Kidney (tissue), 14 donors: ENCODE results near the gene RNASE11. TPM values are rescaled to one million over a fixed set of nuclear protein-coding genes. Genes with fewer than 3 reads are reported as not detected.

Experiments used
- DNase-seq, 5 donors: peaks; one replicate each; pipeline ENCODE4 v3.0.0-alpha.2; 2013 to 2020
- FAIRE-seq: peaks from 2 replicates; lab custom pipeline; 2012; peaks lifted over from hg19 to GRCh38; lab: Jason Lieb, UNC
- H3K27ac ChIP-seq, 2 donors: one replicate each; pipeline ENCODE4 v1.7.0; 2013; ENCODE audit warnings: low read depth in 2 of 2, low read length in 2 of 2, inconsistent platforms in 1 of 2
- H3K27me3 ChIP-seq: one replicate; pipeline ENCODE4 v1.7.1; 2013; ENCODE audit warnings: low read length, inconsistent platforms; ENCODE audit not compliant: control insufficient read depth, insufficient read depth
- H3K36me3 ChIP-seq, 3 donors: one replicate each; pipeline versions ENCODE4 v1.7.0 to v1.7.1; 2013; ENCODE audit warnings: low read length in 3 of 3, control low read depth in 1 of 3, inconsistent platforms in 1 of 3; ENCODE audit not compliant: insufficient read depth in 3 of 3, control insufficient read depth in 2 of 3
- H3K4me1 ChIP-seq, 3 donors: one replicate each; pipeline versions ENCODE4 v1.7.0 to v1.7.1; 2013; ENCODE audit warnings: low read length in 3 of 3, inconsistent platforms in 1 of 3, low read depth in 1 of 3; ENCODE audit not compliant: control insufficient read depth in 2 of 3, insufficient read depth in 2 of 3
- H3K4me3 ChIP-seq, 3 donors: one replicate each; pipeline versions ENCODE4 v1.7.0 to v1.8.1; 2013; ENCODE audit warnings: low read length in 3 of 3, control low read depth in 1 of 3, inconsistent platforms in 1 of 3
- H3K9ac ChIP-seq, 3 donors: one replicate each; pipeline versions ENCODE4 v1.7.0 to v1.7.1; 2013; ENCODE audit warnings: low read length in 3 of 3, control low read depth in 1 of 3, inconsistent platforms in 1 of 3
- H3K9me3 ChIP-seq, 3 donors: one replicate each; pipeline versions ENCODE4 v1.7.0 to v1.7.1; 2013; ENCODE audit warnings: low read length in 3 of 3, control low read depth in 1 of 3, inconsistent platforms in 1 of 3; ENCODE audit not compliant: control insufficient read depth in 2 of 3, insufficient read depth in 1 of 3
- intact Hi-C: fragments of 100-400 bp; cut with DNase I; formaldehyde crosslinking; loops from one replicate; pipeline ENCODE4 v1.11.1; 2022
- polyA plus RNA-seq: library from polyadenylated mRNA; stranded (reverse); fragments of 350-450 nt; fragmentation: Illumina TruSeq; extraction: RNeasy Lipid Tissue Mini Kit (QIAGEN cat#74804); gene quantifications from one replicate; pipeline ENCODE4 v1.2.3, GENCODE V29; 2014; ENCODE audit warnings: low read depth, low replicate concordance; ENCODE audit not compliant: insufficient read depth
- total RNA-seq: library from RNA; stranded (reverse); fragmentation: NEBNext Ultra II Directional; extraction: Animal tissue kit (Norgen Biotek cat#: 25700); gene quantifications from one replicate; pipeline ENCODE4 v1.2.1, GENCODE V29; 2021
- TF ChIP-seq, protein P1 (sequence below): IDR thresholded peaks from 3 replicates; pipeline ENCODE4 v1.5.1; 2012; ENCODE audit warnings: mild to moderate bottlenecking, moderate library complexity, borderline replicate concordance; ENCODE audit not compliant: insufficient read depth; ENCODE audit errors: extremely low read depth
- donor health status: control.
- donor health status: control.
- donor health status: control.
- donor health status: control.
- donor health status: control.
- donor health status: DM: yes; HTN: yes; CAD: no.
- donor health status: Normal renal cell carcinoma (clear cell type).

RNASE11 gene
- total and polyA plus RNA-seq, 2 donors from 2014 or later: not detected

DNA sequence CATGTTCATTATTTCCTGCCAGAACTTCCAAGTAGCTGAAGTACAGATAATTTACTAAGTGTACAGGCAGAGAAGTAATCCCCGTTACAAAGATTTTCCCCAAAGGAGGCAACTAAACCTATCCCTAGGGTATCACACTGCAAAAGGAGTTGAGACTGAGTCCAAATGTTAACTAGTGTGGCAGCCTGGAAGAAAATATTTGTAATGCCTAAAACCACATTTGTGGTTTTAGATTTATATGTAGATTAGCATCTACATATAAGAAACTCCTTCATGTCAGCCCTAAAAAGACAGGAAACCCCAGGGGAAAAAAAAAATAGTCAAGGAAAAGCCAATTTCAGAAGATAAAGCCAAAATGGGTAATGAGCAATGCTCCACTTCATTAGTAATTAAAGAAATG is 4.8 kb upstream of the RNASE11 start:
- Histone ChIP-seq H3K9ac (no peak overlapping the region), H3K4me3 (no peak overlapping the region), H3K4me1 (no peaks in the 10 kb centered on the region), H3K27me3 (no peaks in the 10 kb centered on the region), H3K27ac (no peak overlapping the region), H3K9me3 (no peaks in the 10 kb centered on the region), H3K36me3 (no peaks in the 10 kb centered on the region)
- FAIRE-seq (no peak), DNase-seq (no peak)
- intact Hi-C loops: no loop called here
- TF ChIP-seq, protein P1, sequence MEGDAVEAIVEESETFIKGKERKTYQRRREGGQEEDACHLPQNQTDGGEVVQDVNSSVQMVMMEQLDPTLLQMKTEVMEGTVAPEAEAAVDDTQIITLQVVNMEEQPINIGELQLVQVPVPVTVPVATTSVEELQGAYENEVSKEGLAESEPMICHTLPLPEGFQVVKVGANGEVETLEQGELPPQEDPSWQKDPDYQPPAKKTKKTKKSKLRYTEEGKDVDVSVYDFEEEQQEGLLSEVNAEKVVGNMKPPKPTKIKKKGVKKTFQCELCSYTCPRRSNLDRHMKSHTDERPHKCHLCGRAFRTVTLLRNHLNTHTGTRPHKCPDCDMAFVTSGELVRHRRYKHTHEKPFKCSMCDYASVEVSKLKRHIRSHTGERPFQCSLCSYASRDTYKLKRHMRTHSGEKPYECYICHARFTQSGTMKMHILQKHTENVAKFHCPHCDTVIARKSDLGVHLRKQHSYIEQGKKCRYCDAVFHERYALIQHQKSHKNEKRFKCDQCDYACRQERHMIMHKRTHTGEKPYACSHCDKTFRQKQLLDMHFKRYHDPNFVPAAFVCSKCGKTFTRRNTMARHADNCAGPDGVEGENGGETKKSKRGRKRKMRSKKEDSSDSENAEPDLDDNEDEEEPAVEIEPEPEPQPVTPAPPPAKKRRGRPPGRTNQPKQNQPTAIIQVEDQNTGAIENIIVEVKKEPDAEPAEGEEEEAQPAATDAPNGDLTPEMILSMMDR: no peak

DNA sequence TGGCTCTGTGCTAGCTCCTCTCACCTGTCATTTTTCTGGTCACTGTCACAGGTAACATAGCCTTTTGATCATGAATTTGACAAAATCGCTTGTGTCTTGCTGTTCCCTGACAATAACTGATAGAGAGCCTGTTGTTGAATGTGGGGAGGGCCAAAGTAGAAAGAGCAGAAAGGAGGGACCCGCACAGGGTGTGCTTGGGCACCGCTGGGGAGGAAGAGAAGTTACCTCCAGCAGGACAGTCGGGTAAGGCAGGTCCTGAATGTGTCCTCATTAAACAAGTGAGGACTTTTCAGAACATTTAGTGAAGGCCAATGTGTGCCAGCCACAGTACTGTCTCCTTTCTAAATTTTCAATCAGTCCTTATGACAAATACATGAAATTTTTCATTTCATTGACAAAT is 3.4 kb upstream of the RNASE11 start, which contains the start of gene RNASE12:
Gene RNASE12, minus strand, starts transcription at position 142 of the 400 bp plus-strand sequence. CDS start 653 bp downstream, outside the sequence.
- H3K27ac ChIP-seq: no peak within 1 kb of the TSS
- FAIRE-seq: no peak
- H3K4me1 ChIP-seq: no peaks in the 10 kb centered on the region
- H3K9me3 ChIP-seq: no peaks in the 10 kb centered on the region
- DNase-seq: no peak
- no peak within 1 kb of the TSS for H3K9ac ChIP-seq
- intact Hi-C loops: no loop called here
- TF ChIP-seq, protein P1: no peak
- no peaks in the 10 kb centered on the region for H3K27me3 ChIP-seq
- no peak within 1 kb of the TSS for H3K4me3 ChIP-seq
- no peaks in the 10 kb centered on the region for H3K36me3 ChIP-seq

DNA sequence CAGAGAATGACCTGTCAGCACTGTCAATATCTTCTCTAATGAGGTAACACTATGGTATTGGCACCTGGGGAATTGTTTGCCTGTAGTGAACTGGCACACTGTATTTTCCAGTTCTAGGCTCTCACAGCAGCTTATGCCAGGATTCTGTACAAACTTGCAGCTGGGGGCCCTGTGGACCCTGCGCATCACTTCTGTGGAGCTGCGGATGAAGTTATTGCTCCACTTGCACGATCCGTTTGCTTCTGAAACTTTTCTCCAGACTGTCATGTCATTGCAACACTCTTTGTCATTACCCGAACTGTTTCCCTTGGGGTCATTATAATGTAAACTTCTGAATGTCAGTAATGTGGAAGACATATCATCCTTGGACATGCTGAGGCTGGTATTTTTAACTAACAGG is 3.9 kb downstream of the RNASE11 start:
- Histone ChIP-seq H3K27me3 (no peaks in the 10 kb centered on the region), H3K27ac (no peak overlapping the region), H3K9me3 (no peaks in the 10 kb centered on the region), H3K4me3 (no peak overlapping the region), H3K36me3 (no peaks in the 10 kb centered on the region), H3K4me1 (no peaks in the 10 kb centered on the region), H3K9ac (no peak overlapping the region)
- TF ChIP-seq, protein P1: no peak
- intact Hi-C loops: no loop called here
- DNase-seq (no peak), FAIRE-seq (no peak)

DNA sequence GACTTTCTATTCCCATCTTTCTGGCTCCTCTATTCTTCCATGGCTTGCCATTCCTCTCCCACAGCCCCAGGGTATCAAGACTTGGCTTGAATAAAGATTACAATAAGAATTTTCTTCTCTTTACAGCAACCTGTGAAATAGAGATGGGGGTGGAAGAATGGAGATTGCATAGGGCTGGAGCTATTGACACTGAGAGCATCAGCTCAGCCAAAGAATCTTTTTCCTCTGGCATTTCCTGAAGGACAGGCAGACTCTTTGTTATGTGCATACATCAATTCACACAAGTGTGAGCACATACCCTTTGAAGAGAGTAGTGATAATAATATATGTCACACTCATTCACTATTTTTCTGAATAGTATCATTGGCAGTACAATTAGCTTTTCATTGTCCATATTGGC is 4.7 kb downstream of the RNASE11 start:
- H3K9ac ChIP-seq: no peak overlapping the region
- intact Hi-C loops: no loop called here
- H3K9me3 ChIP-seq: no peaks in the 10 kb centered on the region
- FAIRE-seq: no peak
- no peaks in the 10 kb centered on the region for H3K36me3 ChIP-seq
- TF ChIP-seq, protein P1: no peak
- H3K27ac ChIP-seq: no peak overlapping the region
- H3K4me1 ChIP-seq: no peaks in the 10 kb centered on the region
- no peak overlapping the region for H3K4me3 ChIP-seq
- DNase-seq: no peak
- no peaks in the 10 kb centered on the region for H3K27me3 ChIP-seq
